ENCODE results near the gene OR10S1. TPM values are rescaled to one million over a fixed set of nuclear protein-coding genes. Genes with fewer than 3 reads are reported as not detected.

Gene OR10S1
- total RNA-seq, 1 donor from 2014 or later: not detected

DNA sequence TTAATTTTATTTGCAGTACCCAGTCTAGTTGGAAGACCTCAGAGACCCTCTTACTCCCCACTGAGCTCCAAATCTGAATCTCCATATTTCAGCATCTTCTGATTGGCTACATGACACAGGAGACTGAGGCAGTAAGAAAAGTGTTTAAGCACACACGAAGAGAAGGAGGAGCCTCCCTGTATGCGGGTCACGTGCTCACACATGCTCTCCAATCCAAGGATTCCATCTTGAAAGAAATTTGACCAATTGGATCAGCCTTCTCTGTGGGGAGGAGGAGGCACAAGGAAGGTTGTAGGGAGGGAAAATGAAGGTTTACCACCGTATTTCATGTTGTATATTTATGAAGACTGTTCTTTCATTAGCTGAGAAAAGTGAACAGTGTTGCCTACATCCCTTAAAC is 35.2 kb downstream of the OR10S1 start:
- no peaks in the 10 kb centered on the region for H3K36me3 Mint-ChIP-seq (ENCODE audit: insufficient read depth)
- peaks cover 20% of the 10 kb centered on the region for H3K4me1 Mint-ChIP-seq (ENCODE audit: low read depth)
- H3K4me3 Mint-ChIP-seq (ENCODE audit: low read depth): no peak overlapping the region
- no peaks in the 10 kb centered on the region for H3K27me3 Mint-ChIP-seq
- TF ChIP-seq, protein P1, sequence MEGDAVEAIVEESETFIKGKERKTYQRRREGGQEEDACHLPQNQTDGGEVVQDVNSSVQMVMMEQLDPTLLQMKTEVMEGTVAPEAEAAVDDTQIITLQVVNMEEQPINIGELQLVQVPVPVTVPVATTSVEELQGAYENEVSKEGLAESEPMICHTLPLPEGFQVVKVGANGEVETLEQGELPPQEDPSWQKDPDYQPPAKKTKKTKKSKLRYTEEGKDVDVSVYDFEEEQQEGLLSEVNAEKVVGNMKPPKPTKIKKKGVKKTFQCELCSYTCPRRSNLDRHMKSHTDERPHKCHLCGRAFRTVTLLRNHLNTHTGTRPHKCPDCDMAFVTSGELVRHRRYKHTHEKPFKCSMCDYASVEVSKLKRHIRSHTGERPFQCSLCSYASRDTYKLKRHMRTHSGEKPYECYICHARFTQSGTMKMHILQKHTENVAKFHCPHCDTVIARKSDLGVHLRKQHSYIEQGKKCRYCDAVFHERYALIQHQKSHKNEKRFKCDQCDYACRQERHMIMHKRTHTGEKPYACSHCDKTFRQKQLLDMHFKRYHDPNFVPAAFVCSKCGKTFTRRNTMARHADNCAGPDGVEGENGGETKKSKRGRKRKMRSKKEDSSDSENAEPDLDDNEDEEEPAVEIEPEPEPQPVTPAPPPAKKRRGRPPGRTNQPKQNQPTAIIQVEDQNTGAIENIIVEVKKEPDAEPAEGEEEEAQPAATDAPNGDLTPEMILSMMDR (IDR thresholded peaks at IDR 0.05; ENCODE audit: unreplicated experiment): no peak
- H3K27ac Mint-ChIP-seq: no peak overlapping the region
- no peaks in the 10 kb centered on the region for H3K9me3 Mint-ChIP-seq (ENCODE audit: low read depth)
- DNase-seq (ENCODE audit: low spot score, unreplicated experiment): no peak

DNA sequence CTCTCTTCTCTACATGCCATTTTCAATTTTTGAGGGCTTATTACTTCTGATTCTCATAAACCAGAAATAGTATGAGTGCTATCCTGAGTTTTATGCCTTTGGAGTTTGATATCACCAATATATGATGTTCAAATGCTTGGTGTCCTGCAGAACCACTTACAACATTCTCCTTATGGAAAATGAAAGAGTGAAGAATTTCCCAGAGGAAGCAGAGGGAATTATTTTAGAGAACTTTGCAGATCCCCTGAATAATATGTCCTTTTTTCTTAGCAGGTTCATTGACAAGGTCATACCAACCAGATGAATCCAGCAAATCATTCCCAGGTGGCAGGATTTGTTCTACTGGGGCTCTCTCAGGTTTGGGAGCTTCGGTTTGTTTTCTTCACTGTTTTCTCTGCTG is 38.3 kb downstream of the OR10S1 start, which contains the start of gene OR4D5:
TSS of gene OR4D5 (plus strand) at position 301 of the 400 bp plus-strand sequence. CDS start at position 301, 0 bp downstream.
- no peak within 1 kb of the TSS for H3K27ac Mint-ChIP-seq
- H3K4me1 Mint-ChIP-seq (ENCODE audit: low read depth): peaks cover 2% of the 10 kb centered on the region
- TF ChIP-seq, protein P1 (IDR thresholded peaks at IDR 0.05; ENCODE audit: unreplicated experiment): no peak
- DNase-seq (ENCODE audit: low spot score, unreplicated experiment): no peak
- H3K9me3 Mint-ChIP-seq (ENCODE audit: low read depth): peaks cover 3% of the 10 kb centered on the region
- H3K36me3 Mint-ChIP-seq (ENCODE audit: insufficient read depth): no peaks in the 10 kb centered on the region
- H3K27me3 Mint-ChIP-seq: no peaks in the 10 kb centered on the region
- no peak within 1 kb of the TSS for H3K4me3 Mint-ChIP-seq (ENCODE audit: low read depth)

Other genes starting within 250 kb of the OR10S1 start
- 29.6 and 30.1 TPM in 2 replicates for gene ZNF202, start 236.1 kb downstream of the OR10S1 start, total RNA-seq
- gene OR6X1, start 223.3 kb downstream of the OR10S1 start, total RNA-seq: not detected in 2 replicates
- not detected in 2 replicates for gene OR6M1, start 171.4 kb downstream of the OR10S1 start, total RNA-seq
- gene TMEM225, start 92.1 kb downstream of the OR10S1 start, total RNA-seq: not detected in 2 replicates
- 0.24 and 0.58 TPM in 2 replicates for gene OR8D4, start 75.6 kb downstream of the OR10S1 start, total RNA-seq
- 0.53 TPM in 1 of 2 replicates, not detected in the other for gene OR4D5, start 38.2 kb downstream of the OR10S1 start, total RNA-seq
- not detected in 2 replicates for gene OR6T1, start 33.9 kb downstream of the OR10S1 start, total RNA-seq
- gene OR10G6, start 17.4 kb upstream of the OR10S1 start, total RNA-seq: not detected in 2 replicates
- gene OR10G4, start 35.2 kb upstream of the OR10S1 start, total RNA-seq: 0.13 TPM in 1 of 2 replicates, not detected in the other
- gene OR10G9, start 45.2 kb upstream of the OR10S1 start, total RNA-seq: not detected in 2 replicates
- not detected in 2 replicates for gene OR10G8, start 49.0 kb upstream of the OR10S1 start, total RNA-seq
- not detected in 2 replicates for gene OR10G7, start 63.5 kb upstream of the OR10S1 start, total RNA-seq
- gene VWA5A, start 137.7 kb upstream of the OR10S1 start, total RNA-seq: 20.9 and 22.6 TPM in 2 replicates
- not detected in 2 replicates for gene OR10D3, start 205.6 kb upstream of the OR10S1 start, total RNA-seq

All from progenitor cell of endocrine pancreas (in vitro differentiated cells).